ENCODE measurements around the gene CABCOCO1.

Gene CABCOCO1

DNA sequence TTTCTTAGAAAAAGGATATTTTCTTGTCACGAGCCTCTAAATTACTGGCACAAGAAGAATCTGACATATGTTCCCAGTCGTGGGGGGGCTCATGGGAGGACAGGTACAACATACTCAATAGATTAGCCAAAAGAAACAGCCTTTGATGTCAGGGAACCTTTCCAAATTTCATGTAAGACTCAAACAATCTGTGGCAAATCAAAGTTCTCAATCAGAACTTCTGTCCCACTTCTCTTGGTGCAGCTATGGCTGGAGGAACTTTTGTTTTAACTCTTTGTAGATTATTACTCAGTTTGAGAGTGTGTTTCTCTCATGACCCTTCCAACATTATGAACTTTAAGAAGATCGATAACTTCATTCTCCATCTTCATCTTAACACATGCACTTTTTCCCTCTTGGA lies 124.4 kb downstream of the CABCOCO1 start:
- DNase-seq: no peak

DNA sequence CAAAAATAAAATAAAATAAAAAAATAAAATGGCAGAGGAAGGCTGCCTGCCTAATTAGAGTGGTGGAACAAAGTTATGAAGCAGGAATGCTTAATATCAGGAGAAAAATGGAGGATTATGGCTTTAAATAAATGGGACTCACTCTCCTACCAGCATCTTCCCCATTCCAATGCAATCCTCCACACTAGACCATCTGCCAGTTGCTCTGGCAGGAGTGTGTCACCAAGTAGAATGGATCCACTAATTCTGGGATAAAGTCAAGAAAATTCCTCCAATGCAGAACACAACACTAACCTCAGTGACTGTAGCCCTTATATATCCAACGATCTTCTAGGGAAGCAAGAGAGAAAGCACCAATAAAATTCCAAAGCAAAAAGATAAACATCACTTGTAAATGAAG lies 126.3 kb downstream of the CABCOCO1 start:
- no peak for DNase-seq

- no peak for DNase-seq
These were observed 128.5 kb downstream of the CABCOCO1 start for GRCh38 chr10:61791216-61791615.

DNA sequence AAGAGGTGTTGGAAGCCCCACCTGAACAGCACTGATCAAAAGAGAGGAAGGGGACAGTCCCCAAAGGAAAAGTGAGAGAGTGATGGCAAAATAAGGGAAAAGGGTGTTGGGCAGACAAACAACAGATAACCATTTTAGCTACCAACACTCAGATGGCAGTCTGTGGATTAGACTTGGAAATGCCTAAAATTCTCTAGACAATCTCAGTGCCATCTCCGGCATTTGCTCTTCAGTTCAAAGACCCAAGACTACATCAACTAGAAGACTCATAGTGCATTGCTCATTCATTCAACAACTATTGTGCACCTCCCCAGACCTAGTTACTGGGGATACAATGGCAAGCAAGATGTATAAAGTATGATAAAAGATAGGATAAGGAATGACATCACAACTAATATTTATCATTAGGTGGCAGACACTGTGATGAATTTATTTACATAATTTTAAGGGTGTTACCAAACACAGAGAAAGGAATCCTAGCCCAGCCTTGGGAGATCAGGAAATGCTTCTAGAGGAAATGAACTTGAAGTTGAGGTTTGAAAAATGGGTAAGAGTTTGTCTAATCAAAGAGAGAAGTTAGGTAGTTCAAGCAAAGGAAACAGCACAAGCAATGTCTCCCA lies 129.5 kb downstream of the CABCOCO1 start:
- DNase-seq: no peak

DNA sequence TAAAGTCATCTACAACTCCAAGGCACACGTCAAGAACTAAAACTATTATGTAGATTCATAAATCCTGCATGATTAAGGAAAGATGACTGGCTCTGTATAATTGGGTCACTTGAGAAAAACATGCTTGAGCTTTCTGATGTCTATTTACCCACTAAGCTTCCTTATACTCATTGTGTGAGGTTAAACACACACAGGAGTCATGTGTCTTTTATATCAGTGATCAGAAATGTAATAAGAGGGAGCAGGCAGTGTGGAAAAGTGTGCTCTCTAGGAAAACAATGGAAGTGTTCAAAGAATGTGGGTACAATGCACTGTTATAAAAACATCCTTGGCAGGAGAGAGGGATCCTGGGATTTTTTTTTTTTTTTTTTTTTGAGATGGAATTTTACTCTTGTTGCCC lies 130.2 kb downstream of the CABCOCO1 start:
- DNase-seq: no peak

DNA sequence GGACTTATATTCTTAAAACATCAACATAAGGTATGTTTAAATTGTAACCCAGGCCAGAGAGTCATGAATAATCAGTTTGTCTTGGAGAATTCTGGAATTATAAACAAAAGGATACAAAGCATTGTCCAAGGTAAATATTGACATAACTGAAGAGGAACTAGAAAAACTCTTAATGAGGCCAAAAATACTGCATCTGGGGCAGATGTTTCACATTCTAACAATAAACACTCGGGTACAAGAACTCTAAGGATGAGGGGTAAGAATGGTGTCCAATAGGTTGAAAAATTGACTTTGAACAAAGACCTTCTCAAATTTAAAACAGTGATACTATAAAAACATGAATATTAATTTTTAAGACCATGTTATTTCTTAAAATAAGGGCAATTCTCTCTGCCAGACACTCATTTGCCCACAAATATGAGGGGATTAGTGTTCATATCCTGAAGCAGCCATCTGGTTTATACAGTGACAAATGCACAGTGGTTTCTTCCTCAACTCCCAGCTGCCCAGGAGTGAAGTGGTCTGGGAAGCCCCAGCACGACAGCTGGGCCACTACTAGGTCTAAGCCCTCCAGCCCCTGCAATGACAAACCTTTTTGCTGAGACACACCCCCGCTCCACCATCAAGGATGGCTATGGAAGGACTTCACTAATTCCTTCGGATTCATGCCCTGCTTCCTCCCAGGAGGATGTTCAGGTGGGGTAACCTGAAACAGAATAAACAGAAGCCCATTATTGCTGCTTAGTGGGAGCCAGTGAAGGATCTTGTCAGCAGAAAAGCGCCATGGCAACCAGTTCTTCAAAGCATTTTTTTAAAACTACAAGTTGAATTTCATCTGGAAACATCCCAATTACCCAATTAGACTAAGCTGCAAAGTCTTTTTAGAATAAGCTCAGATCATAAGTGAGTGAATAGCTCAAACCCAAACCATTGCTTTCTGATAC lies 131.3 kb downstream of the CABCOCO1 start:
- no peak for DNase-seq

DNA sequence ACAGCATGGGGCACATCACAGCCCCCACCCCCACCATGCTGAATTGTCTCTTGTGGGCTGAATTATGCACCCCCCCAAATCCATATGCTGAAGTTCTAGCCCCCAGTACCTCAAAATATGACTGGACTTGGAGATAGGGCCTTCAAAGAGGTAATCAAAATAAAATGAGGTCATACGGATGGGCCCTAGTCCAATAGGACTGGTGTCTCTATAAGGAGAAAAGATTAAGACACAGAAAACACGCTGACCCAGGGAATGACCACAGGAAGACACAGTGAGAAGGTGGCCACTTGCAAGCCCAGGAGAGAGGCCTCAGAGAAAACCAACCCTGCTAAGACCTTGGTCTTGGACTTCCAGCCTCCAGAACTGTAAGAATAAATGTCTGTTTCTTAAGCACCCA lies 132.4 kb downstream of the CABCOCO1 start:
- DNase-seq: no peak

DNA sequence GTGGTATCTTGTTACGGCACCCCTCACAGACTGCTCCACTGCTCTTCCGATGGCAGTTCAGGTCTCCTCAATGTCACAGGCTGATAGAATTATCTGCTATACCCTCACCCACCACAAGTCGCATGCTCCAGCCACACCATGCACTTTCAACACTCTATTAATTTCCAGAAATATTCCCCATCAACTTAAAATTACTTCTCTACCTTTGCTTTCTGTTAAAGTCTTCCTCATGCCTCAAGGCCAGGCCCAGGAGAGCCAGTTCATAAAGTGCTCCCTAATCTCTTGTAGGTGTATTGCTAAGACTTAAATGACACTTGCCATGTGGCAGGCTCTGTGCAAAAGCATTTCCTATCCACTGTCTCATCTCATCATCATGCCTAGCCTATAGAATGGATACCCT lies 132.8 kb downstream of the CABCOCO1 start:
- no peak for DNase-seq

DNA sequence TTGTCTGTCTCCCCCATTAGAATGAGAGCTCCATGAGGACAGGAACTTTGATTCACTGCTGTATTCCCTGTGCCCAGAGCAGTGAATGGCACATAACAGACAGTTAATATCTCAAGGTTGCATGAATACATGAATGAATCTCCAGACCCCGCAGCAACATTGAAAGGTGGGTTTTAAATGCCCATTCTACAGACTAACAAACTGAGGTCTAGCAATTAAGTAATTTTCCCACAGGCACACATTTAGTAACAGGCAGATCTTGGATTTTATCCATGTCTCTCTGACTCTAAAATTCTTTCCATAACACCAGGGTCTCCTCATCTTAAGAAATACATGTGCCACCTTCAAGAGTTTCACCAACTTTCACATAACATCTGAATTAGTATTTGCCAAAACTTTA lies 134.1 kb downstream of the CABCOCO1 start:
- no peak for DNase-seq

DNA sequence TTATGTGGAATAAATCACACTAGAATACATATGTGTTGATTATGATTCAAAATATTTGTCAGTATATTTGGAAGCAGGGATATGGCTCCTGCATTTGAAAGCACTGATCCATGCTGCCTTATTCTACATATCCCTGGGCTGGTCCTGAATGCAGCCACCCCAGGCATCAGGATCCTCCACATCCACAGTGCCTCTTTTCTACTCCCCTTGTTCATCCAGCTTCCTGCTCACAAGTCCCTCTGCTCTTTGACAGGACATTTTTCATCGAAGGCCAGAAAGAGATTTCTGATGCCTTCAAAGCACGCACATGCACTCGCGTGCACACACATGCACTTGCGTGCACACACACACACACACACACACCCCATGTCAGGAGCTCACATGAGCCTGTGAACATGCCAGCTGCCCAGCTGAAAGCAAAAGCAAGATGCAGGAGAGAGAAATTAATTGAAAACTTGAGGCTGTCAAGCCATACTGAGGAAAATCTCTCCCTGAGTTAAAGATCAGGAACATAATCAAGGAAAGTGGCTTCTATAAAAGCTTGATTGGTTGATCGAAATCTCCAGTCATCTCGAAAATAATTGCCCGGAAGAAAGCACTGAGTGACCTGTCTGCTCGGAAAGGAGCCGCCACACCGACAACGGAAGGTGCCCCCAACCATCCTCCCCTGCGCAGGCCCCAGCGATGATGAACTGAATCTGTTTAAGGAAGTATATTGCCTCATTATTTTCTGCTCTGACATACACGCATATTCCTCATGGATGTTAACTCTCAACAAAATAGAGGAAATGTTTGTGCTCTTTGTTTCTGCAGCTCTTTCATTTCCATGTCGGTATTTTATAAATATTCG lies 134.8 kb downstream of the CABCOCO1 start:
- DNase-seq: no peak

DNA sequence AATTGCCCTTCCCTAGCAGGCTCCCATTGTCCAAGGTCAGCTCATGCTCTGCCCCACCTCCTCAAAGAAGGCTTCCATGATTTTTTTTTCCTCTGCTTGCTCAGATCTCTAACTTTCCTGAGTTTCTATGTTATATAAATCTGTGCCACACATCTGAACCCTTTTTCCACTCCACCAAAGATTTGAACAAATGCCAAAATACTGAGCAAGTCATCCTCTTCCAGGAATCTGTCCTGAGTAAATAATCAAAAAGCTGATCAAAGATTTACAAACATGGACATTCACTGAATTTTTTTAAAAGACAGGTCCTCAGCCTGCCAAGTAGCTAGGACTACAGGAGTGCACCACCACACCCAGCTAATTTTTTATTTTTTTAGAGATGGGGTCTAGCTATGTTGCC lies 136.0 kb downstream of the CABCOCO1 start:
- no peak for DNase-seq

DNA sequence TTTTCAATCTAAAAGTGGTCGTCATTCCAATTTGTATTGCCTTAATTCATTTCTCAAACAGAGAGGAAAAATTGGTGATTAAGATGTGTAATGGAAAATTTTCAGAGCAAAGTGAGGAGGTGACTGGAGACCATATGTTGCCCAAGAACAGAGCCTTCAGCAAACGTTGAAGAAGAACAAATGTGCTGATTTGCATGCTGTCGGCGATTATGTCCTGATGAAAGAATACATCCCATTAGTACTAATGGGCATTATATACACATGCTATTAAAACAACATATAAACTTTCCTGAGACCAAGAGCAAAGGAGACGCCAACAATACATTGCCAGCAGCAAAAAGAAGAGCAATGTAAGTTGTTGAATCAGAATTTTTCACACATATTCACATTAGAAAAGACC lies 138.8 kb downstream of the CABCOCO1 start:
- DNase-seq: no peak

- no peak for DNase-seq
These were observed 140.5 kb downstream of the CABCOCO1 start for GRCh38 chr10:61803269-61803668.

GRCh38 chr10:61804414-61804813 lies 141.7 kb downstream of the CABCOCO1 start:
- DNase-seq: no peak

DNA sequence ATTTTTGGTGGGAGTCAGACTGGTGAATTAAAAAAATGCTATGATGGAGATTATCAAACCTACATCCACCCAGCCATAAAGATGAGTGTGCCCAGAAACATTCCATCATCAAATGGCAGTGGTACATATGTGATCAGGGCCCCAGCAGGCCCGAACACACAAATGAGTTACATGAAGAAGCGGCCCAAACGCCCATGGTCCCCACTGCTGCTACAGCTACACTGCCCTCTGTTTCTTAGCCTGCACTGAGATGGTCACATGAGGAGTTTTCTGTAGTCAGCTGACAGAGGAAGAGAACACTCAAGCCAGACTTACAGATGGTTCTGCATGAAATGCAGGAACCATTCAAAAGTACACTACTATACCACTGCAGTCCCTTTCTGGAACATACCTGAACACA lies 142.4 kb downstream of the CABCOCO1 start:
- no peak for DNase-seq

- DNase-seq: no peak
These were observed 147.5 kb downstream of the CABCOCO1 start for GRCh38 chr10:61810263-61810662.

DNA sequence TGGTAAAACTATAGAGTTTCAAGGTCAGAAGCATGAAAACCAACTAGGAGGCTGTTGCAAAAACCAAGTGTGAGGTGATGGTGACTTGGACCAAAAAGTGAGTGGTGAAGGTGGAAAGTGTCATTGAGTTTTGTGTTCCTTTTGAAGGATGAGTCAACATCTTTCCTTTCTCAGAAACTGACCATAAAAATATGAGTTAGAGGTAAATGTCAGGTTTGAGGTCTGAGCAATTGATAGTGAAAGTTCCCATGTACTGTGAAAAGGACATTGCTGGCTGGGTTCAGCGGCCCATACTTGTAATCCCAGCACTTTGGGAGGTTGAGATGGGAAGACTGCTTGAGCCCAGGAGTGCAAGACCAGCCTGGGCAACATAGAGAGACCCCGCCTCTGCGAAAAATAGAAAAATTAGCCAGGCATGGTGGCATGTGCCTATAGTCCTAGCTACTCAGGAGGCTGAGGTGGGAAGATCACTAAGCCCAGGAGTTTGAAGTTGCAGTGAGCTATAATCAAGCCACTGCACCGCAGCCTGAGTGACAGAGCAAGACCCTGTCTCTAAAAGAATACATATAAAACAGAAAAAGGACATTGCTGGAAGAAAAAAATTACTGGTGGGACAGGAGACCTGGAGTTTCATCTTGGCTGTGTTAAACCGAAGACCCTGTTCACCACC lies 149.5 kb downstream of the CABCOCO1 start:
- DNase-seq: no peak

DNA sequence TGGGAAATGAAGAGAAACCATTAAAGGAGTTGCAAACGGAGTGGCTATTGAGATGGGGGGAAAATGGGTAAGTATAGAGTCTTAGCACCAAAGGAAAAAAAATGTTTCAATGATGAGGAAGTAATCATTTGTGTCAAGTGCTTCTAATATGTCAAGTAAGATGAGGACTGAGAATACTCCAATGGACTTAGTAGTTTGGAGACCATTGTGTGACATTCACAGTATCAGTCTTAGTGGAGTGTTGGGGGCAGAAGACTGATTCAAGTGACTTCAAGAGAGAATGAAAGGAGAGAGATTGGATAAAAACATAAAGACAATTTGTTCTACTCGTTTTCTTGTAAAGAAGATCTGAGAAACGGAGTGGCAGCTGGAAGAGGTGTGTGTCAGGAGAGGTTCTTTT lies 150.2 kb downstream of the CABCOCO1 start:
- no peak for DNase-seq

GRCh38 chr10:61814160-61814559 lies 151.4 kb downstream of the CABCOCO1 start:
- DNase-seq: no peak

DNA sequence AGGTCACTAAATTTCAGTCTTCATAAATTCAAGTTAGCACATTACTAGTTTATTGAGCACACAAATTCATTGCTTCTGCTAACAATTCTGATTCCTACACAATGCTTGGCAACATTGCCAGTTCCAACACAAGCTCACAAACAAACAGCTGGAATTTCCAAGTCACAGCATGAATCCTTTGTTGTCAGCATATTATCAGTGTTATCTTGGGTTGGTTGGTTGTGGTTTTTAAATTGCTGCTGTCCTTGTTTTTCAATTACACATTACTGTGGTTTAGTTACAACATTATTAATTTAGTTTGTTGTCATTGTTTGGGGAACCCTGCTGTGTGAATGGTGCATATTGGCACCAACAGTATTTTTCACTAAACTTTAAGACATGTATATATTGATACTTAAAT lies 152.8 kb downstream of the CABCOCO1 start:
- DNase-seq: no peak

All from activated CD4-positive, CD25-positive, alpha-beta regulatory T cell treated with anti-CD3 and anti-CD28 coated beads, Interleukin-2, amount 50 U/mL, for 72 hours (primary cell).